Activated naive CD4-positive, alpha-beta T cell (primary cell): Measurements from ENCODE around the gene MOXD1.
"Not testable (repeated sequence)": the region's sequence is repeated elsewhere in the genome, so short reads cannot be mapped to it uniquely, and the experiment has no call there.

Experiments used
- DNase-seq, 4 experiments: peaks; one replicate each; lab custom pipeline; 2025; lab: John Stamatoyannopoulos, UW

MOXD1 gene

GRCh38 chr6:132354517-132355167 is 46.6 kb downstream of the MOXD1 start:
- DNase-seq: peak in 2 of 4 experiments; percentile 3 to 24

GRCh38 chr6:132351986-132352385 is 49.3 kb downstream of the MOXD1 start:
- DNase-seq: not testable (repeated sequence)

- no peak for DNase-seq
Measured at GRCh38 chr6:132348231-132348630, 53.0 kb downstream of the MOXD1 start.

DNA sequence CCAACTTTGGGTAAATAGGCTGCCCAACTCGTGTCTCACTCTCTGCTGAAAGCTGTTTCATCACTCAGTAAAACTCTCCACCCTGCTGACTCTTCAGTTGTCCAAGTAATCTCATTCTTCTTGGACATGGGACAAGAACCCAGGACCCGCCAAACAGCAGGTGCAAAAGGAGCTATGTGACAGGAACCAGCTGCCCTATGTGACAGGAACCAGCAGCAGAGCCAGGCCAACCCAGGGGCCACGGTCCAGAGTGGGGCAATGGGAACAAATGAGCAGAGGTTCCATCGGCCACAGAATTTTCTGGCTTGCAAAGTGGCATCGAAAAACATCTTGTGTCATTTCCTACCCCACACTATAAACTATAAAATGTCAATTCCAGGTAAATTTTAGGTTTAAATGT is 56.5 kb downstream of the MOXD1 start:
- DNase-seq: no peak

GRCh38 chr6:132341646-132342045 is 59.6 kb downstream of the MOXD1 start:
- DNase-seq: no peak

DNA sequence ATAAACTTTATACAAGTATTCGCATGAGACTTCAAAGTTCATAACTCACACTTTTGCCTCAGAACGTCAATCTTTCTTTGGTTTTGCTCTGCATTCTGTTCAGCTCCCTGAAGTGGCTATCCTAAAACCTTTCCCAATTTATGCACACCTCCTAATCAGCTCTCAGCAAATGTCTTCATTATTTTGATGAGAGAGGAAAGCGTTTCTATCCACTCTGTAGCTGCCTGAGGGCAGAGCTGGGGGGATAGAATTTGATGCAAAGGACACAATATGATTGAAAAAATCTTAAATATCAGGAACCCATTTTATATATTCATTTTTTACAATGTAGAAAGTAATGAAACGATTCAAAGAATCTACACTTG is 66.8 kb downstream of the MOXD1 start:
- no peak for DNase-seq

- no peak for DNase-seq
Measured at GRCh38 chr6:132333639-132334520, 67.4 kb downstream of the MOXD1 start.

DNA sequence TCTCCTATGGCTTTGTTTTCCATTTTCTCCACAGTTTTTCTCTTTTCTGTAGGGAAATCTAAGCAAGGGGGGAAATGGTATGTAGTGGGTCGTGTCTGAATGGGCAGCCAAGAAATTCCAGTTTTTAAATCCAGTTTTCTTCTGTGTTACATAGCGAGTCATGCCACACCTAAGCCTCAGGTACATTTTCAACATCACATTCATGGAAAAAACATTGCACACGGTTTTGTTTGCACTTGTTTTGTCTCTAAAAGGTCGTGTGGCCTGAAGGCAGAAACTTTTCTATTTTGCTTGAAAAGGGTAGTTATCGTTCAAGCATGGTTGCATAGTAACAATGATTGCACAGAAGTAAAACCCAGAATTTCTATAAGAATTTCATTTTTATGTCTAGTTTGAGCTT is 70.5 kb downstream of the MOXD1 start:
- no peak for DNase-seq

DNA sequence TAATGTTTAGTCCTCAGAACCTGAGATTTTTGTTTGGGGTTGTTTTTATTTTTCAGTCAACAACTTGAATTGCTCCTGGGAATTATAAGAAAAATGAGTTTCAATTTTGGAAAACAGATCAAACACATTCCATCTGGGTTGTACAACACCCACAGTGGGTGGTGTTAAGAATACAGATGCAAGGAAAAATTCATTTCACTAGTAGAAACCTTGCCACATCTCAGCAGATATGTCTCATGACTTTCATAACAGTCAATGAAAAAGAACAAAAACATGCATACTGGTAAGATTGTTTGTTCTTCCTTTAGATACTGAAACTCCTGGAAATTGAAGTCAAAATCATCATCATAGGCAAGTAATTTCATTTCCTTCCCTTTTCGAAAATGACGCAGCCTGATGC is 78.9 kb downstream of the MOXD1 start:
- DNase-seq: no peak

DNA sequence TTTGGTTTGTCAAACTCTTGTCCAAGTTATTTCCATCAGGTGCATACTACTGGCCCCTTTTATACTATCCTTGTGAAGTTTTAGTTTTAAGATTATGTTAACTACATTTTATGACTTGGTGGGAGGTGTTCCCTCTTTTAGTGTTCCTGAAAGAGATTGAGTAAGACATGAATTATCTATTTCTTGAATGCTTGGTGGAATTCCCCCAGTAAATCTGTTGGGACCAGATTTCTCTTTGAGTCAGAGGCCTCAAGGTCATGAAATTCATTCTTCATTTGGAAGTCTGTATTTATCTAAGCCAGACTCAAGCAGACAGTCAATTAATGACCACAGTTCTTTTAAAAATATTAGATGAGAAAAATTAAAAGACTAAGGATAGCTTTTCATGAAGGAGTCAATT is 81.3 kb downstream of the MOXD1 start:
- DNase-seq: no peak

DNA sequence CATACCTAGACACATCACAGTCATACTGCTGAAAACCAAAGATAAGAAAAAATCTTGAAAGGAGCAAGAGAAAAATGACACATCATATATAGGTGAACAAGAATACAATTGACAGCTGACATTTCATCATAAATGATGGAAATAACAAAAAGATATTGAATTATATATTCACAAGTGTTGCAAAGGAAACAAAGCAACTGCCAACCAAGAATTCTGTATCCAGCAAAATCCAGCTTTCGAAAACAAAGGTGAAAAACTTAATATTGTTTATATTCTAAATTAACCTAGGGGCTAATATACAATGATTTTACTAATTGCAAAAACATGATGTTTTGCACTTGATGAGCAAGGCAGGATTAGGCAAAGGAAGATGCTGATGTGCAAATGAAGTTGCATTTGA is 84.3 kb downstream of the MOXD1 start:
- no peak for DNase-seq

GRCh38 chr6:132314432-132314831 is 86.8 kb downstream of the MOXD1 start:
- DNase-seq: no peak

DNA sequence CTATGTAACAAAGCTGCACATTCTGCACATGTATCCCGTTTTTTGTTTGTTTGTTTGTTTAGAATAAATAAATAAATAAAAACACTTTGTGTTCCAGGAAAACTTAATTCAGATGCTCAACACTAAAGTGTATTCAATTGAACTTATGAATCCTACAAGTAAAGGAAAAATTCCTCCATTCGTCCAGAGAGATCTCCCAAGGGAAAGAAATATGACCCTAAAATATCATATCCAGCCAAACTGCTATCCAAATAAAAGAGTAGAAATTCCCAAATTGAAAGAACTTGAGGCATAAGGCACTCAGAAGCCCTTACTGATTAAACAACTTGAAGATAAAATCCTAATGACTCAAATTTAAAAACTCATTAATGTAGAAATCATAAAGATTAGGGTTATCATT is 90.4 kb downstream of the MOXD1 start:
- no peak for DNase-seq

DNA sequence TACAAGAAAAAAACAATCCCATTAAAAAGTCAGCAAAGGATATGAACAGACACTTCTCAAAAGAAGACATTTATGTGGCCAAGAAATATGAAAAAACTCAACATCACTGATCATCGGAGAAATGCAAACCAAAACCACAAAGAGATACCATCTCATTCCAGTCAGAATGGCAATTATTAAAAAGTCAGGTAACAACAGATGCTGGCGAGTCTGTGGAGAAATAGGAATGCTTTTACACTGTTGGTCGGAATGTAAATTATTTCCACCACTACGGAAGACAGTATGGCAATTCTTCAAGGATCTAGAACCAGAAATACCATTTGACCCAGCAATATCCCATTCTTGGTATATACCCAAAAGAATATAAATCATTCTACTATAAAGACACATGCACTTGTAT is 91.1 kb downstream of the MOXD1 start:
- DNase-seq: not testable (repeated sequence)

DNA sequence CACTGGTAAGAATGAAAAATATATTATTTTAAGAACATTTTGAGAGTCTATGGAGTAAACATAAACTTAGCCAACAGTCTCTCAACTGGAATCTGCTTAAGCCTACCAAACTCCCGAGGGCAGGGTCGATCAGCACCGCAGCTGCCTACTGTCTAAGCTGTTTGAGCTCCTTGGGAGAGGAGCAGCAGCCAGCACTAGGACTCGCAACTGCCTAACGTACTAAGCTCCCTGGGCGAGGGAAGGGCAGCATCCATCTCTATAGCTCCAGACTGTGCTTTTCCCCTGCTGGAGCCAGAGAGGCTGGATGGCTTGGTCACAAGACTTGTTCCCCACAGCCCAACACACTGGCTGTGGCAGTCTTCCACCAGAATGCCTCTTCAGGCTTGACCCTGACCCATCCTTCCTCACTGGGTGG is 96.4 kb downstream of the MOXD1 start:
- DNase-seq: no peak

GRCh38 chr6:132300323-132300949 is 100.8 kb downstream of the MOXD1 start:
- DNase-seq: no peak

DNA sequence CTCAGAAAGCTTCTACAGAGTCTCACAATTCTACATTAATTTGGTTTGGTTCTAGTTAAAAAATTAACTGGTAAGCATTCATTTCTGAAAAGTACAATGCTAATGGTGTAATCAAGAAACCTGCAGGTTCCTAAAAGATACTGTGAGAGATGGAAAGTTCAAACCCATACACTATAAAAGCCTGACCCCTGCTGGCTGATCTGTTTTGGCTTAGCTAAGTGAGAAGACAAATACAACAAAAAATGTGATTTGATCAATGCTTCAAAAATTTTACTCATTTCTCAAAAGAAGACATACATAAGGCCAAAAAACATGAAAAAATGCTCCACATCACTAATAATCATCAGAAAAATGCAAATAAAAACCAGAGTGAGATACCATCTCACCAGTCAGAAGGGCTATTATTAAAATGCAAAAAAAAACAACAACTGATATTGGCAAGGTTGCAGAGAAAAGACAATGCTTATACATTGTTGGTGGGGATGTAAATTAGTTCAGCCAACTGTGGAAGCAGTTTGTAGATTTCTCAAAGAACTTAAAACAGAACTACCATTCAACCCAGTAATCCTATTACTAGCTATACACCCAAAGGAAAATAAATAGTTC is 102.8 kb downstream of the MOXD1 start:
- DNase-seq: no peak

GRCh38 chr6:132289756-132290155 is 111.5 kb downstream of the MOXD1 start:
- DNase-seq: no peak

DNA sequence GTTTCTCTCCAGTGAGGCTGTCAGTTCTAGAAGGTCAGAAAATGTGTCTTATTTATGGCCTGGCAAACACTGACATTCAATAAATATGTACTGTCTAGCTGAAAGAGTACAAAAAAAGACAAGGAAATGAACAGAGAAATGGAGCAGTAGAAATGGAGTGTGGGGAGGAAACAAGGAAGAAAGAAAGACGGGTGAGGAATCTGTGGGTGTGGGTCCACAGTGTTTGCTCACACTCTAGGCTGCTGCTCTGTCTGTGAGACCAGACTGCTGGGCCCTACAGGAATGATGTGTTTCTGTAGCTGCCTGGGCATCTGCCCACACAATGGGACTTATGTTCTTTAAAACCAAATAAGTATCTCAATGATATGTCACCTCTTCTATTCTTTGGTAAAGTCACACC is 114.2 kb downstream of the MOXD1 start:
- DNase-seq: no peak

DNA sequence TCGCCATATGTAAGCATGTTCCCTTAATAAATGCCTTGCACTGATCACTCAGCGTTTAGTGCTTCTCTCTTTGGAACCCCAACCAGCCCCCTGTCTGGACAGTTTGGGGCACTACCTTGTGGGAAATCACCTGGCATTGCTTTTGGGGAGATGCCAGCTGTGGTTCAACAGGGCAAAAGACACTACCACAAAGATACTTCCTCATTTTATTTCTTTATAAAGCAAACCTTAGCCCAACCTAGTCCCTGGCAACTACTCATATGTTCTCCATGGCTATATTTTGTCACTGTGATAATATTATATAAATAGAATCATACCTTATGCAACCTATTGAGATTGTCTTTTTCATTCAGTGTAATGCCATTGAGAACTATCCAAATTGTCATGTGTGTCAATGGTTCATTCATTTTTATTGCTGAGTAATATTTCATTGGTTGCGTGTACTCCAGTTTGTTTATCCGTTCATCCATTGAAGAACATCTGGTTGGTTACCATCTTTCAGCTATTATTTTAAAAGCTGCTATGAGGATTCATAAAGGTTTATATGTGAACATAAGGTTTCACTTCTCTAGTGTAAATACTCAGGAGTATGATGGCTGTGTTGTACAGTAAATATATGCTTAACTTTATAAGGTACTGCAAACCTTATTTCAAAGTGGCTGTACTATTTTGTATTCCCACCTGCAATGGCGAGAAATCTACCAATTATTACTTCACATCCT is 114.8 kb downstream of the MOXD1 start:
- DNase-seq: no peak

GRCh38 chr6:132285004-132285780 is 116.1 kb downstream of the MOXD1 start:
- no peak for DNase-seq
